Measurements from ENCODE around the gene DDIT3. TPM values are rescaled to one million over a fixed set of nuclear protein-coding genes. Genes with fewer than 3 reads are reported as not detected.

Gene DDIT3
- total and polyA plus RNA-seq, 2 experiments from 2014 or later, result 14.7 to 36.6 TPM

- Histone ChIP-seq H3K27ac (no peak overlapping the region), H3K4me2 (ENCODE audit: unreplicated experiment) (no peak overlapping the region), H3K27me3 (replicated peaks; ENCODE audit: insufficient read depth) (peaks cover 3% of the 10 kb centered on the region; the same call in 1 of the 2 replicates), H3K9me3 (ENCODE audit: low read depth) (no peaks in the 10 kb centered on the region), H3K36me3 (ENCODE audit: low read depth) (peaks cover 18% of the 10 kb centered on the region), H3K9me2 (ENCODE audit: insufficient read depth) (no peaks in the 10 kb centered on the region), H2AFZ (no peak overlapping the region), H3K4me1 (ENCODE audit: insufficient read depth) (peaks cover 11% of the 10 kb centered on the region), H3K4me3 (no peak overlapping the region), H3K9ac (no peak overlapping the region), H3K79me2 (ENCODE audit: insufficient read depth) (peaks cover 30% of the 10 kb centered on the region), H3F3A (ENCODE audit: insufficient read depth) (peaks cover 11% of the 10 kb centered on the region), H4K20me1 (ENCODE audit: insufficient read depth) (no peaks in the 10 kb centered on the region)
- DNase-seq, result no peak
- in situ Hi-C loops (cut with MboI), result no loop called here
- TF ChIP-seq EZH2 (IDR thresholded peaks at IDR 0.05; ENCODE audit: insufficient read depth, poor library complexity, severe bottlenecking) (no peak), EZH2phosphoT487 (IDR thresholded peaks at IDR 0.05; ENCODE audit: insufficient read depth, low read depth) (no peak)
These were observed 34.6 kb downstream of the DDIT3 start for GRCh38 chr12:57485695-57486094.

- Histone ChIP-seq H3F3A (ENCODE audit: insufficient read depth) (peaks cover 8% of the 10 kb centered on the region), H4K20me1 (ENCODE audit: insufficient read depth) (no peaks in the 10 kb centered on the region), H3K79me2 (ENCODE audit: insufficient read depth) (peaks cover 8% of the 10 kb centered on the region), H3K9me3 (ENCODE audit: low read depth) (no peaks in the 10 kb centered on the region), H3K9ac (peak overlapping the region; percentile 13; the same call in 1 of the 2 replicates), H3K4me1 (ENCODE audit: insufficient read depth) (0 out of 2 replicates have a peak, but pooled peaks cover 7% of the 10 kb centered on the region), H3K27me3 (replicated peaks; ENCODE audit: insufficient read depth) (peaks cover 11% of the 10 kb centered on the region), H3K4me3 (no peak overlapping the region), H3K9me2 (ENCODE audit: insufficient read depth) (no peaks in the 10 kb centered on the region), H3K27ac (no peak overlapping the region), H3K36me3 (ENCODE audit: low read depth) (no peaks in the 10 kb centered on the region), H3K4me2 (ENCODE audit: unreplicated experiment) (peak overlapping the region; percentile 27), H2AFZ (peak overlapping the region; percentile 29; the same call in 1 of the 2 replicates)
- in situ Hi-C loops (cut with MboI), result no loop called here
- TF ChIP-seq EZH2phosphoT487 (IDR thresholded peaks at IDR 0.05; ENCODE audit: insufficient read depth, low read depth), result no peak
- no peak for TF ChIP-seq EZH2 (IDR thresholded peaks at IDR 0.05; ENCODE audit: insufficient read depth, poor library complexity, severe bottlenecking)
- WGBS, 2 experiments (ENCODE audit: low coverage in 1 of 2, low lambda C conversion rate in 2 of 2, missing lambda C conversion rate in 2 of 2), result 30 to 33% methylated on average over 5 of the region's 5 CpGs
- DNase-seq, result peak; percentile 46
These were observed 36.8 kb downstream of the DDIT3 start for GRCh38 chr12:57483466-57483865.

- Histone ChIP-seq H3K4me3 (no peak overlapping the region), H3K4me2 (ENCODE audit: unreplicated experiment) (no peak overlapping the region), H3K27ac (no peak overlapping the region), H3K4me1 (ENCODE audit: insufficient read depth) (0 out of 2 replicates have a peak, but pooled peaks cover 7% of the 10 kb centered on the region), H3K9me3 (ENCODE audit: low read depth) (no peaks in the 10 kb centered on the region), H3K9ac (no peak overlapping the region), H3F3A (ENCODE audit: insufficient read depth) (peaks cover 8% of the 10 kb centered on the region), H3K36me3 (ENCODE audit: low read depth) (no peaks in the 10 kb centered on the region), H4K20me1 (ENCODE audit: insufficient read depth) (no peaks in the 10 kb centered on the region), H3K27me3 (replicated peaks; ENCODE audit: insufficient read depth) (peaks cover 12% of the 10 kb centered on the region), H3K9me2 (ENCODE audit: insufficient read depth) (no peaks in the 10 kb centered on the region), H2AFZ (no peak overlapping the region), H3K79me2 (ENCODE audit: insufficient read depth) (no peaks in the 10 kb centered on the region)
- DNase-seq, result no peak
- in situ Hi-C loops (cut with MboI), result no loop called here
- TF ChIP-seq EZH2phosphoT487 (IDR thresholded peaks at IDR 0.05; ENCODE audit: insufficient read depth, low read depth) (no peak), EZH2 (IDR thresholded peaks at IDR 0.05; ENCODE audit: insufficient read depth, poor library complexity, severe bottlenecking) (no peak)
- 11 to 17% methylated on average over 1 of the region's 1 CpG for WGBS, 2 experiments (ENCODE audit: low coverage in 1 of 2, low lambda C conversion rate in 2 of 2, missing lambda C conversion rate in 2 of 2)
These were observed 38.6 kb downstream of the DDIT3 start for GRCh38 chr12:57481671-57482070.

GRCh38 chr12:57479376-57480115, 40.8 kb downstream of the DDIT3 start, which contains the start of gene ARHGAP9:
ARHGAP9 (minus strand) TSS chr12:57479866; CDS start chr12:57479406, 460 bp downstream.
- WGBS, 2 experiments (ENCODE audit: low coverage in 1 of 2, low lambda C conversion rate in 2 of 2, missing lambda C conversion rate in 2 of 2), result 68 to 72% methylated on average over 6 of the region's 6 CpGs
- peaks cover 34% of the 10 kb centered on the region for H3K27me3 ChIP-seq (replicated peaks; ENCODE audit: insufficient read depth)
- no peak within 1 kb of the TSS for H3K9ac ChIP-seq
- no peaks in the 10 kb centered on the region for H3K9me3 ChIP-seq (ENCODE audit: low read depth)
- H3K36me3 ChIP-seq (ENCODE audit: low read depth), result no peaks in the 10 kb centered on the region
- no peaks in the 10 kb centered on the region for H3K79me2 ChIP-seq (ENCODE audit: insufficient read depth)
- DNase-seq, result no peak
- in situ Hi-C loops (cut with MboI), result no loop called here
- 0 out of 2 replicates have a peak, but pooled peaks cover 7% of the 10 kb centered on the region for H3K4me1 ChIP-seq (ENCODE audit: insufficient read depth)
- no peak within 1 kb of the TSS for H2AFZ ChIP-seq
- no peak for TF ChIP-seq EZH2 (IDR thresholded peaks at IDR 0.05; ENCODE audit: insufficient read depth, poor library complexity, severe bottlenecking)
- no peak for TF ChIP-seq EZH2phosphoT487 (IDR thresholded peaks at IDR 0.05; ENCODE audit: insufficient read depth, low read depth)
- H3K4me3 ChIP-seq, result no peak within 1 kb of the TSS
- H3K9me2 ChIP-seq (ENCODE audit: insufficient read depth), result no peaks in the 10 kb centered on the region
- H4K20me1 ChIP-seq (ENCODE audit: insufficient read depth), result no peaks in the 10 kb centered on the region
- H3K4me2 ChIP-seq (ENCODE audit: unreplicated experiment), result no peak within 1 kb of the TSS
- no peak within 1 kb of the TSS for H3K27ac ChIP-seq
- H3F3A ChIP-seq (ENCODE audit: insufficient read depth), result peaks cover 8% of the 10 kb centered on the region

Data from GM23248 (cell line).